Measurements from ENCODE around the gene HDAC11.

DNA sequence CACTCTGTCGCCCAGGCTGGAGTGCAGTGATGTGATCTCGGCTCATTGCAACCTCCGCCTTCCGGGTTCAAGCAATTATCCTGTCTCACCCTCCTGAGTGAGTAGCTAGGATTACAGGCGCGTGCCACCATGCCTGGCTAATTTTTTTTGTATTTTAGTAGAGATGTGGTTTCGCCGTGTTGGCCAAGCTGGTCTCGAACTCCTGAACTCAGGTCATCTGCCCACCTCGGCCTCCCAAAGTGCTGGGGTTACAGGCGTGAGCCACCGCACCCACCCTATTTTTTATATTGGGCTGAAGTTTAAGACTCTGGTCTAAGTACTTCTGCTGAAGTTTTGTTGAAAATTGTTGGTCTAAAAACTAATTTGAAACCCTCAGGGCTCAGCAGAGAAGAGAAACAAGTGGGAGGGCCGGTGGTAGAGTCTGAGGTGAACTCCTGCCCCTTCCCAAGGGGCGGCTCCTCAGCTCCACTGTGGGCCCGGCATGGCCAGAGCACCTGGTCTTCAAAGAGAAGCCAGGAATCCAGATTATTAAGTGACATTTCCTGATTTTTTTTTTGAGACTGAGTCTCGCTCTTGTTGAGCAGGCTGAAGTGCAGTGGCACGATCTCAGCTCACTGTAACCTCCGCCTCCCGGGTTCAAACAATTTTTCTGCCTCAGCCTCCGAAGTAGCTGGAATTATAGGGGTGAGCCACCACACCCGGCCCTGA lies 4.0 kb downstream of the HDAC11 start:
- TF ChIP-seq CTCF (optimal IDR thresholded peaks at IDR 0.05 in 1 of 3, IDR thresholded peaks at IDR 0.05 in 1 of 3, conservative IDR thresholded peaks at IDR 0.05 in 1 of 3; ENCODE audit: extremely low read depth in 1 of 3, insufficient read depth in 2 of 3, low read length in 3 of 3) (no peak), EZH2 (IDR thresholded peaks at IDR 0.05; ENCODE audit: low read length) (no peak)
